M059J (cell line): ENCODE results near the gene HCLS1. TPM values are rescaled to one million over a fixed set of nuclear protein-coding genes. Genes with fewer than 3 reads are reported as not detected.
"Not testable (repeated sequence)": the region's sequence is repeated elsewhere in the genome, so short reads cannot be mapped to it uniquely, and the experiment has no call there.

Experiments used
- DNase-seq: peaks from one replicate; pipeline ENCODE4 v3.0.0-alpha.2; 2012; ENCODE audit warnings: low read depth
- total RNA-seq: library from RNA; depleted of rRNA; stranded (reverse); fragments of >200 nt; shearing (Covaris generic); gene quantifications from 2 replicates; pipeline ENCODE4 v1.2.3, GENCODE V29; 2014; rRNA removed

Gene HCLS1
- total RNA-seq, 1 experiment from 2014 or later, result 0.81 TPM

DNA sequence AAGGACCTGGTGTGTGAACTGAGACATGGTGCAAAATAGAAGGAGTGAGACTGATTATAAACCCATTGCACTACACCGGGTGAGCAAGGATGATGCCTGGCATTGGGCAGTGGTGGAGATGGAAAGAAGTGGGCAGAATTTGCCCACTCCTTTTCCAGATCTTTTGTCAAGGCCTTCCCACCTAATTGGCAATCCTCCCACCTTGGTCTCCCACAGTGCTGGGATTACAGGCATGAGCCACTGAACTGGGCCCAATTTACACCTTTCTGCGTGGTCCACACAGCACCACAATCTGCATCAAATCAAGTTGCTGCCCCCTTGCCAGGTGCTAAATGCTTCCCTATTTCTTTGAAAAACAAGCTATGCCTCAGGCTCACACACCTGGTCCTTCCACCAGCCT lies 62.1 kb downstream of the HCLS1 start:
- DNase-seq, result no peak

DNA sequence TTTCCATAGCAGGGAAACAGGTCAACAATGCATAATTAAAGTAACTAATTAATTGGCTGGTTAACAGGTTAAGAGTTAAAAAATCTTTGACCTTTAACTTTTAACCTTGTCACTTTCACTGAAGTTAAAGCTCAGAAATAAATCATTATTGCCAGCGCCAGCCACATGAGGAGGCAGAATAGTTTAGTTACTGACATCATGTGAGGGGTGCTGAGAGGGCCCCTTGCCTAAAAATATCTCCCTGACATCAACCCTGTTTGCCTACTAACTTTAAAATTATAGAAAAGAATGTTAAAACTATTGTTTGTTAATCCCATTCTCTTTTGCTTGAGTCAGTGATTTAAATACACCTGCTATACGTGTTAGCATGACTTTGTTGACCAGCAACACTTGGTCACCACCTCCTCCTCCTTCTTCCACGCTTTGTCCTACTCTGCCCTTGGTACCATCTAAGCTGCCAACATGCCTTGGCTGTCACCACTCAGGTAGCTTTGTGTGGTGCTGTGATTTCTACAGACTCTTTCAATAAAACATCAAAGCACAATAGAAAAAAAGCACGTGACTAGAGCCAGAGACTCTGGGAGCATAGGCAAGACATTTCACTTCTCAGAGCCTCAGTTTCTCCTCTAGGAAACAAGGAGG lies 64.8 kb downstream of the HCLS1 start:
- DNase-seq, result no peak

DNA sequence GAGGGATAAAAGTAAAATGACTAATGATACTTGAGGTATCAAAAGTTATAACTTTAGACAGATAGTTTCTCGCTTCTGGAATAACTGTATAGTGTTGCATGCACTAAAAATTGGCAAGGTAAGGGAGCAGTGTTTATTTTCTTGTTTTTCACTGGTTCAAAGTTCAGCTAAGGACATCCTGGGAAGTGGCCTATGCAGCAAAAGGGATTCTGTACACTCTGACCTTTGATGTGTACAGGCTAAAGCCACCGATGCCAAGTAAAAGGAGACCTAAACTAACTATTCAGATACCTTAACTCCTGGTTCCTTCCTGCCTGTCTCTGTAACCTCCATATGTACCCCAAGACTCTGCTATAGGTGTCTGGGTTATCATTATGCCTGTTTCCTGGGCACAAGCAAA lies 65.9 kb downstream of the HCLS1 start:
- no peak for DNase-seq

DNA sequence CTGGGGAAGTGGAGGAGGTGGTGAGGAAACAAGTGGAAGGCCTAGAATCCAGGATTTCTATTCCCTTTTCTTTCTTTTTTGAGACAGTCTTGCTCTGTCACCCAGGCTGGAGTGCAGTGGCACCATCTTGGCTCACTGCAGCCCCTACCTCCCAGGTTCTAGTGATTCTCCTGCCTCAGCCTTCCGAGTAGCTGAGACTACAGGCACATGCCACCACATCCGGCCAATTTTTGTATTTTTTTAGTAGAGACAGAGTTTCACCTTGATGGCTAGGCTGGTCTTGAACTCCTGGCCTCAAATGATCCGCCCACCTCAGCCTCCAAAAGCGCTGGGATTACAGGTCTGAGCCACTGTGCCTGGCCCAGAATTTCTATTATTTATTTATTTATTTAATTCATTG lies 66.9 kb downstream of the HCLS1 start:
- not testable (repeated sequence) for DNase-seq

DNA sequence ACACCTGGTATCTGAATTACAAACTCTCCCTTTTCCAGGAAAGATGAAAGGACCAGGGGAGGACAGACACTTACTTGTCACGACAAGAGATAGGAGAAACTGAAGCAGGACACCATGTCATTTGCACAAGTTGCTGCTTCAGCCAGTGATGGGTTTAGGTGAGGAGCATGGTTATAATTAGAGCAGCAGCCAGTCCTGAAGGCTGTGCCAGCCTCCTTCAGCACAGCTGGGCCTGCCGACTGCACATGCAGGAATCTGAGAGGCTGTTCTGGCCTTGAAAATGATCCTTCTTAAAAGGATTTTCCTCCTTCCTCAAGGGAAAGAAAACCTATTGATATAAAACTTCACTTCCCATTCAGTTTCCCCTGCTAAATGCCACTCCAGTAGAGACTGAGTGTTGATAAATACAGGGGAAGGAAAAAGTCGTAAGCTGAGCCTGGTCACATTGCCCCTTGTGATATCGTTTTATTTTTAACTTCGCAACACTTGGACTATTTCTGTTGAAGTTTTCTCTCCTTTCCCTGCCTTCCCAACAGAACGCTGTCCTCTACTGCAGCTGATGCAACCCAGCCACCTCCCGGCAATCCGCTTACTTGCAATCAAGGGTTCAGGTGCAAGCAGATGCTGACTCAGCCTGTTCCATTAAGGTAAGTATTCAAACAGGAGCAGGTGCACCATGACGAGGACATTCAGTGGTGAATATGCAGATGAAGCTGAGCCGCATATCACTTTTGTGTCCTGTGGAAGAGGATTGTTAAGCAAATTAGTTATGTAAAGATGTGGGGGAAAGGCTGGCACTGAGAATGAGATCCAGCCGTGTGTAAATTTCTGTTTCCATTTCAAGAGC lies 67.6 kb downstream of the HCLS1 start, which contains the start of gene FBXO40:
TSS of gene FBXO40 (plus strand) at position 524 of the 847 bp plus-strand sequence. CDS start 27,197 bp downstream, outside the sequence.
- DNase-seq, result no peak

DNA sequence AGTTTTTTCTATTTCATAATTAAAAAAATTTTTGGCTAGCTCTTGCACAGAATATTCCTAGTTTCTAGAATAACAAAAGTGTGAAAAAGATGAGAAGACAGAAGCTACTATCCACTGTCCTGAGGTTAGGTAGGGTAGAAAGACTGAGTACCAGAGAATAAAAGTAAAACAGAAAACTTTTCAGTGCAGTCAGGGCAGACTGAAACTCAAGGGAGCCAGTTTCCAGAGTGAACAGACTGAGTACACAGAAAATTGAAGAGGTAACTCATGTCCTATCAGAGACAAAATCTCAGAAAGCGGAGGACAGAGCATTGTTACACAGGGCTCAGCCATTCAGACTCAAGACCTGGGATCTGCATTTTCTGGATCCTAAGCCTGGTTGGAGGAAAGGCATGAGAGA lies 76.3 kb downstream of the HCLS1 start:
- DNase-seq, result no peak

DNA sequence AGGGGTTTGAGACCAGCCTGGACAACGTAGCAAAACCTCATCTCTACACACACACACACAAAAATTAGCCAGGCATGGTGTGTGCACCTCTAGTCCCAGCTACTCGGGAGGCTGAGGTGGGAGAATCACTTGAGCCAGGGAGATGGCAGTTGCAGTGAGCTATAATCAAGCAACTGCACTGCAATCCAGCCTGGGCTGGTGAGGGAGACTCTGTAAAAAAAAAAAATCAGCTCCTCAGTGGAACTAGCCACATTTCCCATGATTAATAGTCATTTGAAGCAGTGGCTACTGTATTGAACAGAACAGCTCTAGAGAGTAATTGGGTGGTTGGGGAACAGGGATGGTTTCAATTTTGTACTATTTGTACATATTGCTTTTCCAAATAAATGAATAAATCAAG lies 79.0 kb downstream of the HCLS1 start:
- DNase-seq, result no peak

Other genes with a start within 250 kb of the HCLS1 start
- gene POLQ, start 114.9 kb downstream of the HCLS1 start, total RNA-seq, result 11.7 and 16.9 TPM in 2 replicates
- gene ARGFX, start 93.0 kb downstream of the HCLS1 start, total RNA-seq, result not detected in 2 replicates
- not detected in 2 replicates for gene FBXO40, start 67.5 kb downstream of the HCLS1 start, total RNA-seq
- gene GOLGB1, start 88.8 kb upstream of the HCLS1 start, total RNA-seq, result 16.4 and 30.4 TPM in 2 replicates
- 25.0 and 28.5 TPM in 2 replicates for gene IQCB1, start 174.2 kb upstream of the HCLS1 start, total RNA-seq
- 8.3 and 9.3 TPM in 2 replicates for gene EAF2, start 174.3 kb upstream of the HCLS1 start, total RNA-seq
- 0.32 and 0.37 TPM in 2 replicates for gene SLC15A2, start 233.5 kb upstream of the HCLS1 start, total RNA-seq